H1 (cell line): ENCODE results near the gene TEX44. TPM values are rescaled to one million over a fixed set of nuclear protein-coding genes. Genes with fewer than 3 reads are reported as not detected.

Experiments used
- CTCF ChIA-PET: fragments of 300-600 bp; sonication (Branson Sonifier 250); formaldehyde crosslinking; loops from one replicate; lab custom pipeline; 2021; ENCODE audit not compliant: partially characterized antibody; lab: Charles Lee
- POLR2A ChIA-PET: fragments of 300-600 bp; sonication (Branson Sonifier 250); formaldehyde crosslinking; loops from one replicate; lab custom pipeline; 2021; ENCODE audit warnings: inconsistent platforms; ENCODE audit not compliant: partially characterized antibody; lab: Charles Lee
- DNase-seq, 2 experiments: peaks; one replicate each; pipeline versions ENCODE4 v3.0.0 to v3.0.0-alpha.2; 2010 to 2022; ENCODE audit warnings: low spot score in 2 of 2, low read depth in 1 of 2, mixed read lengths in 1 of 2
- FAIRE-seq: peaks from 2 replicates; lab custom pipeline; 2011; peaks lifted over from hg19 to GRCh38; lab: Jason Lieb, UNC
- H2AFZ ChIP-seq: 2 replicates; pipeline ENCODE4 v1.8.1; 2012; ENCODE audit warnings: low read length, inconsistent platforms
- H2AK5ac ChIP-seq: 2 replicates; pipeline ENCODE4 v1.6.1; 2013; ENCODE audit warnings: low read depth, low read length
- H2BK120ac ChIP-seq: replicated peaks from 2 replicates; pipeline ENCODE3; 2013; ENCODE audit warnings: low read depth, low read length, inconsistent platforms
- H2BK12ac ChIP-seq: 2 replicates; pipeline ENCODE4 v1.6.1; 2013; ENCODE audit warnings: low read depth, low read length
- H2BK15ac ChIP-seq: 2 replicates; pipeline ENCODE4 v1.6.1; 2013; ENCODE audit warnings: low read length
- H2BK20ac ChIP-seq: 2 replicates; pipeline ENCODE4 v1.6.1; 2013; ENCODE audit warnings: low read length
- H2BK5ac ChIP-seq: 2 replicates; pipeline ENCODE4 v1.6.1; 2013; ENCODE audit warnings: low read depth, low read length
- H3K14ac ChIP-seq: 2 replicates; pipeline ENCODE4 v1.6.1; 2013; ENCODE audit warnings: inconsistent platforms; ENCODE audit not compliant: insufficient read length
- H3K18ac ChIP-seq: 2 replicates; pipeline ENCODE4 v1.6.1; 2013; ENCODE audit warnings: low read length; ENCODE audit errors: extremely low read depth
- H3K23ac ChIP-seq: 2 replicates; pipeline ENCODE4 v1.6.1; 2013; ENCODE audit warnings: inconsistent platforms; ENCODE audit not compliant: insufficient read length
- H3K23me2 ChIP-seq: 2 replicates; pipeline ENCODE4 v1.6.1; 2013; ENCODE audit warnings: low read depth, low read length
- H3K27ac ChIP-seq: 2 replicates; pipeline ENCODE4 v1.6.1; 2011; ENCODE audit warnings: low read depth, low read length, inconsistent platforms
- H3K27me3 ChIP-seq, 4 experiments: replicated peaks in 1 of 4; 1 replicate in 1 of 4; 2 replicates in 3 of 4; pipeline versions ENCODE4 v1.6.1 to v1.8.1; 2011 to 2013; ENCODE audit warnings: low read length in 3 of 4, mild to moderate bottlenecking in 3 of 4, inconsistent platforms in 2 of 4, mixed read lengths in 2 of 4, moderate library complexity in 1 of 4; ENCODE audit not compliant: control insufficient read depth in 3 of 4, insufficient read depth in 3 of 4; ENCODE audit errors: extremely low read depth in 1 of 4
- H3K36me3 ChIP-seq, 4 experiments: 2 replicates each; pipeline versions ENCODE4 v1.6.1 to v1.8.1; 2011 to 2013; ENCODE audit warnings: mild to moderate bottlenecking in 4 of 4, low read length in 3 of 4, moderate library complexity in 2 of 4, control low read depth in 1 of 4, inconsistent platforms in 1 of 4; ENCODE audit not compliant: insufficient read depth in 4 of 4, control insufficient read depth in 2 of 4
- H3K4ac ChIP-seq: replicated peaks from 2 replicates; pipeline ENCODE3; 2013; ENCODE audit warnings: low read length, low read depth, mixed read lengths, inconsistent platforms; ENCODE audit not compliant: insufficient read length
- H3K4me1 ChIP-seq, 4 experiments: replicated peaks in 1 of 4; 1 replicate in 1 of 4; 2 replicates in 3 of 4; pipeline versions ENCODE4 v1.6.1 to v1.8.1; 2011 to 2013; ENCODE audit warnings: low read length in 3 of 4, inconsistent platforms in 2 of 4, mixed read lengths in 1 of 4; ENCODE audit not compliant: insufficient read depth in 4 of 4, control insufficient read depth in 3 of 4
- H3K4me2 ChIP-seq, 2 experiments: 2 replicates each; pipeline versions ENCODE4 v1.6.1 to v1.8.1; 2011 to 2013; ENCODE audit warnings: low read depth in 2 of 2, low read length in 2 of 2, control low read depth in 1 of 2, inconsistent platforms in 1 of 2, mild to moderate bottlenecking in 1 of 2; ENCODE audit not compliant: insufficient read depth in 1 of 2
- H3K4me3 ChIP-seq, 4 experiments: fragments of 200-600, 300-600 bp in 1 of 4; sonication (generic), shearing (Covaris generic), sonication (Bioruptor Twin) in 1 of 4; 2 replicates each; pipeline versions ENCODE4 v1.5.1 to v1.8.1; 2011 to 2016; ENCODE audit warnings: low read length in 4 of 4, low read depth in 3 of 4, control low read depth in 2 of 4, inconsistent platforms in 2 of 4, mild to moderate bottlenecking in 2 of 4, mixed read lengths in 1 of 4, moderate library complexity in 1 of 4; ENCODE audit not compliant: insufficient read depth in 2 of 4; ENCODE audit errors: extremely low read depth in 1 of 4
- H3K56ac ChIP-seq: replicated peaks from 2 replicates; pipeline ENCODE3; 2013; ENCODE audit warnings: low read depth, mild to moderate bottlenecking, mixed read lengths, low read length, inconsistent platforms; ENCODE audit not compliant: insufficient read length
- H3K79me1 ChIP-seq: 2 replicates; pipeline ENCODE4 v1.6.1; 2013; ENCODE audit warnings: low read depth, low read length, control low read depth
- H3K79me2 ChIP-seq, 2 experiments: 2 replicates each; pipeline versions ENCODE4 v1.6.1 to v1.8.1; 2012 to 2013; ENCODE audit warnings: low read length in 2 of 2, mild to moderate bottlenecking in 2 of 2, inconsistent platforms in 1 of 2; ENCODE audit not compliant: insufficient read depth in 2 of 2, control insufficient read depth in 1 of 2
- H3K9ac ChIP-seq, 4 experiments: replicated peaks in 1 of 4; 1 replicate in 1 of 4; 2 replicates in 3 of 4; pipeline versions ENCODE4 v1.6.1 to v1.8.1; 2011 to 2013; ENCODE audit warnings: low read depth in 3 of 4, low read length in 3 of 4, control low read depth in 2 of 4, mild to moderate bottlenecking in 2 of 4, moderate library complexity in 2 of 4, inconsistent platforms in 1 of 4; ENCODE audit errors: extremely low read depth in 1 of 4
- H3K9me3 ChIP-seq, 2 experiments: 2 replicates each; pipeline versions ENCODE4 v1.6.1 to v1.8.1; 2012 to 2013; ENCODE audit warnings: mild to moderate bottlenecking in 2 of 2, moderate library complexity in 2 of 2, control low read depth in 1 of 2, inconsistent platforms in 1 of 2, low read depth in 1 of 2, low read length in 1 of 2, mixed read lengths in 1 of 2; ENCODE audit not compliant: insufficient read depth in 2 of 2
- H4K20me1 ChIP-seq, 2 experiments: replicated peaks in 1 of 2; 2 replicates each; pipeline versions ENCODE3 to v1.8.1; 2011 to 2013; ENCODE audit warnings: inconsistent platforms in 2 of 2, low read length in 2 of 2, mild to moderate bottlenecking in 1 of 2; ENCODE audit not compliant: insufficient read depth in 2 of 2, control insufficient read depth in 1 of 2
- H4K5ac ChIP-seq: 2 replicates; pipeline ENCODE4 v1.6.1; 2013; ENCODE audit warnings: low read length, low read depth, mixed read lengths, inconsistent platforms; ENCODE audit not compliant: insufficient read length
- H4K8ac ChIP-seq: 2 replicates; pipeline ENCODE4 v1.8.0; 2013; ENCODE audit warnings: mild to moderate bottlenecking, moderate library complexity, low read length, inconsistent platforms; ENCODE audit not compliant: insufficient read depth; ENCODE audit errors: extremely low read depth
- H4K91ac ChIP-seq: replicated peaks from 2 replicates; pipeline ENCODE3; 2013; ENCODE audit warnings: low read length, mixed read lengths, inconsistent platforms; ENCODE audit not compliant: insufficient read length
- CTBP2 ChIP-seq: IDR thresholded peaks from 2 replicates; pipeline ENCODE4 v1.7.0; 2011; ENCODE audit warnings: borderline replicate concordance, mild to moderate bottlenecking, moderate library complexity, mixed read lengths, low read length; ENCODE audit not compliant: insufficient read depth, insufficient read length
- RAD21 ChIP-seq, 2 experiments: IDR thresholded peaks in 1 of 2; conservative IDR thresholded peaks in 1 of 2; 2 replicates each; pipeline ENCODE4 v1.6.1; 2011; ENCODE audit warnings: low read depth in 2 of 2, low read length in 2 of 2, improper control_type of control experiment in 1 of 2, inconsistent platforms in 1 of 2, mild to moderate bottlenecking in 1 of 2, moderate library complexity in 1 of 2
- SP4 ChIP-seq: IDR thresholded peaks from 2 replicates; pipeline ENCODE4 v1.6.1; 2012; ENCODE audit warnings: low read length, inconsistent platforms
- WGBS, 2 experiments: shearing (Covaris generic) in 1 of 2; methylation state at CpG; one replicate each; pipeline versions ENCODE4 v1.1.6 to v1.1.7; 2013 to 2015; ENCODE audit warnings: low lambda C conversion rate in 2 of 2, mixed read lengths in 2 of 2, inconsistent platforms in 1 of 2, low coverage in 1 of 2, missing lambda C conversion rate in 1 of 2; ENCODE audit not compliant: insufficient replicate concordance in 2 of 2, insufficient coverage in 1 of 2, insufficient read length in 1 of 2; ENCODE audit errors: extremely low coverage in 1 of 2, missing lambda C conversion rate in 1 of 2; 5-methylcytosine and 5-hydroxymethylcytosine counted together
- polyA plus RNA-seq, 7 experiments: library from polyadenylated mRNA; depleted of rRNA in 3 of 7; stranded (reverse) in 5 of 7; unstranded in 2 of 7; fragments of >200 nt in 5 of 7; fragments of 200-250 nt in 2 of 7; gene quantifications; 1 replicate in 5 of 7; 2 replicates in 1 of 7; 4 replicates in 1 of 7; pipeline versions ENCODE4 v1.2.1 to v1.2.3, GENCODE V29; 2011 to 2013; ENCODE audit warnings: missing spikeins in 2 of 7, mixed read lengths in 2 of 7
- total RNA-seq: library from RNA; stranded (reverse); fragmentation: NEBNext Ultra II Directional; extraction: Animal tissue kit (Norgen Biotek cat#: 25700); gene quantifications from 2 replicates; pipeline ENCODE4 v1.2.1, GENCODE V29; 2021

Gene TEX44
- total and polyA plus RNA-seq, 2 of the 8 experiments (the other 6 are each of a cell fraction or from before 2014, with no cell fraction given), result not detected

GRCh38 chr2:231640641-231641111 lies 48.0 kb downstream of the TEX44 start:
- Histone ChIP-seq H4K91ac (no peak overlapping the region), H3K4ac (no peak overlapping the region), H3K56ac (no peak overlapping the region), H3K4me3 (no peak overlapping the region), H2BK12ac (no peak overlapping the region; the same call in 1 of the 2 replicates), H4K5ac (no peak overlapping the region), H3K79me2 (no peaks in the 10 kb centered on the region), H3K18ac (no peak overlapping the region; the same call in 1 of the 2 replicates), H3K4me1 (peaks cover 0 to 3% (median under 1%) of the 10 kb centered on the region in 4 experiments; a peak in 2 of 7 replicates), H3K9ac (no peak overlapping the region), H2BK5ac (0 out of 2 replicates have a peak overlapping the region, but pooled peaks have one; percentile 35), H3K23ac (no peak overlapping the region), H3K23me2 (no peaks in the 10 kb centered on the region), H2BK120ac (no peak overlapping the region), H3K79me1 (no peaks in the 10 kb centered on the region), H2AK5ac (no peak overlapping the region), H3K27ac (no peak overlapping the region), H2BK15ac (0 out of 2 replicates have a peak overlapping the region, but pooled peaks have one; percentile 24), H4K20me1 (no peaks in the 10 kb centered on the region), H3K4me2 (no peak overlapping the region), H4K8ac (peak overlapping the region; percentile 39), H3K36me3 (no peaks in the 10 kb centered on the region), H2AFZ (no peak overlapping the region), H3K27me3 (no peaks in the 10 kb centered on the region), H3K9me3 (no peaks in the 10 kb centered on the region), H3K14ac (no peak overlapping the region), H2BK20ac (0 out of 2 replicates have a peak overlapping the region, but pooled peaks have one; percentile 16)
- DNase-seq, result no peak
- no peak for FAIRE-seq
- 97% methylated on average over 11 of the region's 11 CpGs; no CpG with 5 or more reads in 1 of the 2 experiments for WGBS, 2 experiments
- ChIA-PET POLR2A (interaction anchor here (0.5 to 1.3 kb wide), 8 partner anchors 12 to 177 kb away, joined by 3 to 5 read pairs (median 3); partner anchors contain the start of gene NCL), CTCF (interaction anchor here (0.5 to 4.8 kb wide), 17 partner anchors 9 to 541 kb away, joined by 3 to 42 read pairs (median 3); no protein-coding TSS in a partner anchor)
- TF ChIP-seq CTBP2 (no peak), RAD21 (IDR thresholded peaks at IDR 0.05 in 1 of 2, conservative IDR thresholded peaks at IDR 0.05 in 1 of 2; ENCODE audit: low read depth in 2 of 2, low read length in 2 of 2) (no peak), SP4 (no peak)
